Measurements from ENCODE around the gene DPY19L2. TPM values are rescaled to one million over a fixed set of nuclear protein-coding genes. Genes with fewer than 3 reads are reported as not detected.
"Not testable (repeated sequence)": the region's sequence is repeated elsewhere in the genome, so short reads cannot be mapped to it uniquely, and the experiment has no call there.

Gene DPY19L2
- total RNA-seq, 1 experiment from 2014 or later, result not detected

DNA sequence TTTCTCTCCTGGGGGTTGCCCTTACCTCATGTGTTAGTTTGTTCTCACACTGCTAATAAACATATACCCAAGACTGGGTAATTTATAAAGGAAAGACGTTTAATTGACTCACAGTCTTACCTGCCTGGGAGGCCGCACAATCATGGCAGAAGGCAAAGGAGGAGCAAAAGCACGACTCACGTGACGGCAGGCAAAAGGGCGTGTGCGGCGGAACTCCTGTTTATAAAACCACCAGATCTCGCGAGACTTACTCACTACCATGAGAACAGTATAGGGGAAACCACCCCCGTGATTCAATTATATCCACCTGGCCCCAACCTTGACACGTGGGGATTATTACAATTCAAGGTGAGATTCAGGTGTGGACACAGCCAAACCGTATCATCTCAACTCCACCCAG is 116.9 kb downstream of the DPY19L2 start:
- DNase-seq; H3K4me1 ChIP-seq (replicated peaks; ENCODE audit: insufficient read depth); intact Hi-C loops (cut with micrococcal nuclease; ENCODE audit: unreplicated experiment); H3F3A ChIP-seq (ENCODE audit: insufficient read depth, low read depth); H3K27me3 ChIP-seq (ENCODE audit: insufficient read depth, low read depth); H3K9me3 ChIP-seq (ENCODE audit: insufficient read depth, low read depth); H3K4me2 ChIP-seq; H3K27ac ChIP-seq; H3K4me3 ChIP-seq; H3K79me2 ChIP-seq (ENCODE audit: low read depth); H4K20me1 ChIP-seq (ENCODE audit: insufficient read depth); CTCF ChIA-PET; H2AFZ ChIP-seq; H3K9me2 ChIP-seq (ENCODE audit: insufficient read depth); H3K36me3 ChIP-seq (ENCODE audit: low read depth); POLR2A ChIA-PET (ENCODE audit: unreplicated experiment); BruUV-seq (replicated peaks): not testable (repeated sequence)

DNA sequence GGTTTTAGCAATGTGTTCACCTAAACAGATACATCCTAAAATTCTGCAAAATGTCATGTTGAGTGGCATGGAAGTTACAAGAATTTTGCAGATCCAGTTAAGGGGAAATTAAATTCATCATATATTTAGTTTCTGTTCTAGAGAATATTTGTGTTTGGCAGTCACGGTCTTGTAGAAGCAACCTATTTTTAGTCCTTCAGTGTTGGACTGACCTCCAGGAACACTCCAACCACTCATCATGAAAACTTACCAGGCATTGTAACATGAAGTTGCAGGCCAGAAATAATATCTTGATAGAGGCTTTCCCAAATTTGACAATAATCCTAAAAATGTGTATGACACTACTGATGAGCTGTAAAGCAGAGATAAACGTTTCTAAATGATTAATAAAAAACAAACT is 119.3 kb downstream of the DPY19L2 start:
- H3K9me3 ChIP-seq (ENCODE audit: insufficient read depth, low read depth); H3K36me3 ChIP-seq (ENCODE audit: low read depth); H3K27ac ChIP-seq; intact Hi-C loops (cut with micrococcal nuclease; ENCODE audit: unreplicated experiment); CTCF ChIA-PET; H3K4me1 ChIP-seq (replicated peaks; ENCODE audit: insufficient read depth); H3K9me2 ChIP-seq (ENCODE audit: insufficient read depth); DNase-seq; H3K4me3 ChIP-seq; BruUV-seq (replicated peaks); H3F3A ChIP-seq (ENCODE audit: insufficient read depth, low read depth); H3K79me2 ChIP-seq (ENCODE audit: low read depth); H2AFZ ChIP-seq; H4K20me1 ChIP-seq (ENCODE audit: insufficient read depth); H3K27me3 ChIP-seq (ENCODE audit: insufficient read depth, low read depth); POLR2A ChIA-PET (ENCODE audit: unreplicated experiment); H3K4me2 ChIP-seq: not testable (repeated sequence)

DNA sequence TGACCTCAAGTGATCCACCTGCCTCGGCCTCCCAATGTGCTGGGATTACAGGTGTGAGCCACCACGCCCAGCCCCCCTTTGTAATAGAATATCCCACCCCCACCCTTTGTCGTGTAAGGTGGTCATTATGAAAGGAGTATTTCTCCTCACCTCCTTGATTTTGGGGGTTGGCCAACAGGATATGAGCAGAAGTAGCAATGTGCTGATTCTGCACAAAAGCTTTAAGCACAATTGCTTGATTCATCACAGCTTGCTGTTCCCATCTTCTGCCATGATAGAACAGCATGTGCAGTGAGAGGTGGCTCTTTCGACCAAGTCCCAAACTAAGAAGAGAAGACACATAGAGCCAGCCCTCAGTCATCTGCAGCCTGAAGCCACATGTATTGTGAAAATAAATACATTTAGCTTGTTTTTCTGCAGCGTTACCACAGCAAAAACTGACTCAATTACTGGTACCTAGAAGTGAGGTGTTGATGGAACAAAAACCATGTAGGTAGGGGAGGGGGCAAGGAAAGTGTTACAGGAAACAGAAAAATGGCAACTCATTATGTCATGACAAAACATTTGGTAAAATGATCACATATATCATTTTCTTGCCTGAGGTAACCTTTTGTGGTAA is 122.9 kb downstream of the DPY19L2 start:
- H3K4me1 ChIP-seq (replicated peaks; ENCODE audit: insufficient read depth); DNase-seq; H3K4me3 ChIP-seq; H3K9me3 ChIP-seq (ENCODE audit: insufficient read depth, low read depth); H3K36me3 ChIP-seq (ENCODE audit: low read depth); H3K4me2 ChIP-seq; H3K9me2 ChIP-seq (ENCODE audit: insufficient read depth); BruUV-seq (replicated peaks); H3K27me3 ChIP-seq (ENCODE audit: insufficient read depth, low read depth); H3F3A ChIP-seq (ENCODE audit: insufficient read depth, low read depth); H3K27ac ChIP-seq; intact Hi-C loops (cut with micrococcal nuclease; ENCODE audit: unreplicated experiment); H2AFZ ChIP-seq; H4K20me1 ChIP-seq (ENCODE audit: insufficient read depth); CTCF ChIA-PET; POLR2A ChIA-PET (ENCODE audit: unreplicated experiment); H3K79me2 ChIP-seq (ENCODE audit: low read depth): not testable (repeated sequence)

- H4K20me1 ChIP-seq (ENCODE audit: insufficient read depth); H3K9me3 ChIP-seq (ENCODE audit: insufficient read depth, low read depth); H3K27me3 ChIP-seq (ENCODE audit: insufficient read depth, low read depth); H3K36me3 ChIP-seq (ENCODE audit: low read depth); H3K79me2 ChIP-seq (ENCODE audit: low read depth); BruUV-seq (replicated peaks); H3K4me2 ChIP-seq; intact Hi-C loops (cut with micrococcal nuclease; ENCODE audit: unreplicated experiment); H3K4me3 ChIP-seq; CTCF ChIA-PET; DNase-seq; H3K27ac ChIP-seq; H2AFZ ChIP-seq; POLR2A ChIA-PET (ENCODE audit: unreplicated experiment); H3K4me1 ChIP-seq (replicated peaks; ENCODE audit: insufficient read depth); H3K9me2 ChIP-seq (ENCODE audit: insufficient read depth); H3F3A ChIP-seq (ENCODE audit: insufficient read depth, low read depth): not testable (repeated sequence)
These were observed 129.6 kb downstream of the DPY19L2 start for GRCh38 chr12:63538656-63539055.

DNA sequence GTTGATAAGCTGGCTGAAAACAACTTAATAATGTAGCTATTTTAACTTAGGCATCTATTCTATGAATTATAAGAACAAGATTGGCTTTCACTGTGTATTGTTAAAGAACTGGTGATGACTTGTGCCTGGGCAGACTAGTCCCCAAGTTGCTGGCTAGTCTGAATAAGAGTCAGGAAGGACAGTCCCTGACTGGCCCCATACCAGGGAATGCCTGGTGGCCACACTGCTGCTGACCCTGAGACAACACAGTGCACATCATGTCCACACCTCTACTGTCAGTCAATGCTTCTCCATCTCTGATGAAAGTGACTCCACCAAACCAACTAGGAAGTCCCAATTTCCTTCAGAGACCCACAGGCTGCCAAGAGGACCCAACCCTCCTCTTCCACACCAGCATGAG is 130.5 kb downstream of the DPY19L2 start:
- H2AFZ ChIP-seq; BruUV-seq (replicated peaks); H3F3A ChIP-seq (ENCODE audit: insufficient read depth, low read depth); CTCF ChIA-PET; POLR2A ChIA-PET (ENCODE audit: unreplicated experiment); H3K9me2 ChIP-seq (ENCODE audit: insufficient read depth); H3K27me3 ChIP-seq (ENCODE audit: insufficient read depth, low read depth); H3K4me1 ChIP-seq (replicated peaks; ENCODE audit: insufficient read depth); H3K9me3 ChIP-seq (ENCODE audit: insufficient read depth, low read depth); H4K20me1 ChIP-seq (ENCODE audit: insufficient read depth); H3K27ac ChIP-seq; H3K36me3 ChIP-seq (ENCODE audit: low read depth); intact Hi-C loops (cut with micrococcal nuclease; ENCODE audit: unreplicated experiment); H3K79me2 ChIP-seq (ENCODE audit: low read depth); DNase-seq; H3K4me3 ChIP-seq; H3K4me2 ChIP-seq: not testable (repeated sequence)

DNA sequence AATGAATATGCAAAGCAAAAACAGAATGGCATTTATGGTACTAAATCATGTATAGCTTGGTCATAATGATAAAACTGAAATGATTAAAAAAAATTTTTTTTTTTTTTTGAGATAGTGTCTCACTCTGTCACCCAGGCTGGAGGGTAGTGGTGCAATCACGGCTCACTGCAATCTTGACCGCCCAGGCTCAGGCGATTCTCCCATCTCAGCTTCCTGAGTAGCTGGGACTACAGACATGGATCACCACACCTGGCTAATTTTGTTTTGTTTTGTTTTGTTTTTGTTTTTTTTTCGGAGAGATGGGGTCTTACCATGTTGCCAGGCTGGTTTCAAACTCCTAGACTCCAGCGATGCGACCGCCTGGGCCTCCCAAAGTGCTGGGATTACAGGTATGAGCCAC is 138.7 kb downstream of the DPY19L2 start:
- H3K9me3 ChIP-seq (ENCODE audit: insufficient read depth, low read depth); H3K27me3 ChIP-seq (ENCODE audit: insufficient read depth, low read depth); H2AFZ ChIP-seq; H3F3A ChIP-seq (ENCODE audit: insufficient read depth, low read depth); intact Hi-C loops (cut with micrococcal nuclease; ENCODE audit: unreplicated experiment); POLR2A ChIA-PET (ENCODE audit: unreplicated experiment); H3K27ac ChIP-seq; H4K20me1 ChIP-seq (ENCODE audit: insufficient read depth); H3K4me3 ChIP-seq; H3K4me1 ChIP-seq (replicated peaks; ENCODE audit: insufficient read depth); DNase-seq; CTCF ChIA-PET; H3K4me2 ChIP-seq; H3K36me3 ChIP-seq (ENCODE audit: low read depth); H3K9me2 ChIP-seq (ENCODE audit: insufficient read depth); H3K79me2 ChIP-seq (ENCODE audit: low read depth); BruUV-seq (replicated peaks): not testable (repeated sequence)
